H1 (cell line): Measurements from ENCODE around the gene ZNF14. TPM values are rescaled to one million over a fixed set of nuclear protein-coding genes. Genes with fewer than 3 reads are reported as not detected.
"Not testable (repeated sequence)": the region's sequence is repeated elsewhere in the genome, so short reads cannot be mapped to it uniquely, and the experiment has no call there.

Experiments
- CTCF ChIA-PET: fragments of 300-600 bp; sonication (Branson Sonifier 250); formaldehyde crosslinking; loops from one replicate; lab custom pipeline; 2021; ENCODE audit not compliant: partially characterized antibody; lab: Charles Lee
- POLR2A ChIA-PET: fragments of 300-600 bp; sonication (Branson Sonifier 250); formaldehyde crosslinking; loops from one replicate; lab custom pipeline; 2021; ENCODE audit warnings: inconsistent platforms; ENCODE audit not compliant: partially characterized antibody; lab: Charles Lee
- DNase-seq, 2 experiments: peaks; one replicate each; pipeline versions ENCODE4 v3.0.0 to v3.0.0-alpha.2; 2010 to 2022; ENCODE audit warnings: low spot score in 2 of 2, low read depth in 1 of 2, mixed read lengths in 1 of 2
- FAIRE-seq: peaks from 2 replicates; lab custom pipeline; 2011; peaks lifted over from hg19 to GRCh38; lab: Jason Lieb, UNC
- H2AFZ ChIP-seq: 2 replicates; pipeline ENCODE4 v1.8.1; 2012; ENCODE audit warnings: low read length, inconsistent platforms
- H2AK5ac ChIP-seq: 2 replicates; pipeline ENCODE4 v1.6.1; 2013; ENCODE audit warnings: low read depth, low read length
- H2BK120ac ChIP-seq: replicated peaks from 2 replicates; pipeline ENCODE3; 2013; ENCODE audit warnings: low read depth, low read length, inconsistent platforms
- H2BK12ac ChIP-seq: 2 replicates; pipeline ENCODE4 v1.6.1; 2013; ENCODE audit warnings: low read depth, low read length
- H2BK15ac ChIP-seq: 2 replicates; pipeline ENCODE4 v1.6.1; 2013; ENCODE audit warnings: low read length
- H2BK20ac ChIP-seq: 2 replicates; pipeline ENCODE4 v1.6.1; 2013; ENCODE audit warnings: low read length
- H2BK5ac ChIP-seq: 2 replicates; pipeline ENCODE4 v1.6.1; 2013; ENCODE audit warnings: low read depth, low read length
- H3K14ac ChIP-seq: 2 replicates; pipeline ENCODE4 v1.6.1; 2013; ENCODE audit warnings: inconsistent platforms; ENCODE audit not compliant: insufficient read length
- H3K18ac ChIP-seq: 2 replicates; pipeline ENCODE4 v1.6.1; 2013; ENCODE audit warnings: low read length; ENCODE audit errors: extremely low read depth
- H3K23ac ChIP-seq: 2 replicates; pipeline ENCODE4 v1.6.1; 2013; ENCODE audit warnings: inconsistent platforms; ENCODE audit not compliant: insufficient read length
- H3K23me2 ChIP-seq: 2 replicates; pipeline ENCODE4 v1.6.1; 2013; ENCODE audit warnings: low read depth, low read length
- H3K27ac ChIP-seq: 2 replicates; pipeline ENCODE4 v1.6.1; 2011; ENCODE audit warnings: low read depth, low read length, inconsistent platforms
- H3K27me3 ChIP-seq, 4 experiments: replicated peaks in 1 of 4; 1 replicate in 1 of 4; 2 replicates in 3 of 4; pipeline versions ENCODE4 v1.6.1 to v1.8.1; 2011 to 2013; ENCODE audit warnings: low read length in 3 of 4, mild to moderate bottlenecking in 3 of 4, inconsistent platforms in 2 of 4, mixed read lengths in 2 of 4, moderate library complexity in 1 of 4; ENCODE audit not compliant: control insufficient read depth in 3 of 4, insufficient read depth in 3 of 4; ENCODE audit errors: extremely low read depth in 1 of 4
- H3K36me3 ChIP-seq, 4 experiments: 2 replicates each; pipeline versions ENCODE4 v1.6.1 to v1.8.1; 2011 to 2013; ENCODE audit warnings: mild to moderate bottlenecking in 4 of 4, low read length in 3 of 4, moderate library complexity in 2 of 4, control low read depth in 1 of 4, inconsistent platforms in 1 of 4; ENCODE audit not compliant: insufficient read depth in 4 of 4, control insufficient read depth in 2 of 4
- H3K4ac ChIP-seq: replicated peaks from 2 replicates; pipeline ENCODE3; 2013; ENCODE audit warnings: low read length, low read depth, mixed read lengths, inconsistent platforms; ENCODE audit not compliant: insufficient read length
- H3K4me1 ChIP-seq, 4 experiments: replicated peaks in 1 of 4; 1 replicate in 1 of 4; 2 replicates in 3 of 4; pipeline versions ENCODE4 v1.6.1 to v1.8.1; 2011 to 2013; ENCODE audit warnings: low read length in 3 of 4, inconsistent platforms in 2 of 4, mixed read lengths in 1 of 4; ENCODE audit not compliant: insufficient read depth in 4 of 4, control insufficient read depth in 3 of 4
- H3K4me2 ChIP-seq, 2 experiments: 2 replicates each; pipeline versions ENCODE4 v1.6.1 to v1.8.1; 2011 to 2013; ENCODE audit warnings: low read depth in 2 of 2, low read length in 2 of 2, control low read depth in 1 of 2, inconsistent platforms in 1 of 2, mild to moderate bottlenecking in 1 of 2; ENCODE audit not compliant: insufficient read depth in 1 of 2
- H3K4me3 ChIP-seq, 4 experiments: fragments of 200-600, 300-600 bp in 1 of 4; sonication (generic), shearing (Covaris generic), sonication (Bioruptor Twin) in 1 of 4; 2 replicates each; pipeline versions ENCODE4 v1.5.1 to v1.8.1; 2011 to 2016; ENCODE audit warnings: low read length in 4 of 4, low read depth in 3 of 4, control low read depth in 2 of 4, inconsistent platforms in 2 of 4, mild to moderate bottlenecking in 2 of 4, mixed read lengths in 1 of 4, moderate library complexity in 1 of 4; ENCODE audit not compliant: insufficient read depth in 2 of 4; ENCODE audit errors: extremely low read depth in 1 of 4
- H3K56ac ChIP-seq: replicated peaks from 2 replicates; pipeline ENCODE3; 2013; ENCODE audit warnings: low read depth, mild to moderate bottlenecking, mixed read lengths, low read length, inconsistent platforms; ENCODE audit not compliant: insufficient read length
- H3K79me1 ChIP-seq: 2 replicates; pipeline ENCODE4 v1.6.1; 2013; ENCODE audit warnings: low read depth, low read length, control low read depth
- H3K79me2 ChIP-seq, 2 experiments: 2 replicates each; pipeline versions ENCODE4 v1.6.1 to v1.8.1; 2012 to 2013; ENCODE audit warnings: low read length in 2 of 2, mild to moderate bottlenecking in 2 of 2, inconsistent platforms in 1 of 2; ENCODE audit not compliant: insufficient read depth in 2 of 2, control insufficient read depth in 1 of 2
- H3K9ac ChIP-seq, 4 experiments: replicated peaks in 1 of 4; 1 replicate in 1 of 4; 2 replicates in 3 of 4; pipeline versions ENCODE4 v1.6.1 to v1.8.1; 2011 to 2013; ENCODE audit warnings: low read depth in 3 of 4, low read length in 3 of 4, control low read depth in 2 of 4, mild to moderate bottlenecking in 2 of 4, moderate library complexity in 2 of 4, inconsistent platforms in 1 of 4; ENCODE audit errors: extremely low read depth in 1 of 4
- H3K9me3 ChIP-seq, 2 experiments: 2 replicates each; pipeline versions ENCODE4 v1.6.1 to v1.8.1; 2012 to 2013; ENCODE audit warnings: mild to moderate bottlenecking in 2 of 2, moderate library complexity in 2 of 2, control low read depth in 1 of 2, inconsistent platforms in 1 of 2, low read depth in 1 of 2, low read length in 1 of 2, mixed read lengths in 1 of 2; ENCODE audit not compliant: insufficient read depth in 2 of 2
- H4K20me1 ChIP-seq, 2 experiments: replicated peaks in 1 of 2; 2 replicates each; pipeline versions ENCODE3 to v1.8.1; 2011 to 2013; ENCODE audit warnings: inconsistent platforms in 2 of 2, low read length in 2 of 2, mild to moderate bottlenecking in 1 of 2; ENCODE audit not compliant: insufficient read depth in 2 of 2, control insufficient read depth in 1 of 2
- H4K5ac ChIP-seq: 2 replicates; pipeline ENCODE4 v1.6.1; 2013; ENCODE audit warnings: low read length, low read depth, mixed read lengths, inconsistent platforms; ENCODE audit not compliant: insufficient read length
- H4K8ac ChIP-seq: 2 replicates; pipeline ENCODE4 v1.8.0; 2013; ENCODE audit warnings: mild to moderate bottlenecking, moderate library complexity, low read length, inconsistent platforms; ENCODE audit not compliant: insufficient read depth; ENCODE audit errors: extremely low read depth
- H4K91ac ChIP-seq: replicated peaks from 2 replicates; pipeline ENCODE3; 2013; ENCODE audit warnings: low read length, mixed read lengths, inconsistent platforms; ENCODE audit not compliant: insufficient read length
- CTBP2 ChIP-seq: IDR thresholded peaks from 2 replicates; pipeline ENCODE4 v1.7.0; 2011; ENCODE audit warnings: borderline replicate concordance, mild to moderate bottlenecking, moderate library complexity, mixed read lengths, low read length; ENCODE audit not compliant: insufficient read depth, insufficient read length
- NANOG ChIP-seq: IDR thresholded peaks from 2 replicates; pipeline ENCODE4 v1.6.1; 2011; ENCODE audit warnings: low read length, low read depth, mild to moderate bottlenecking, inconsistent platforms; ENCODE audit not compliant: insufficient read depth, poor library complexity, severe bottlenecking
- RNF2 ChIP-seq: fragments of 200-900, 300-1000 bp; sonication (generic); IDR thresholded peaks from 2 replicates; pipeline ENCODE4 v1.7.1; 2016; ENCODE audit warnings: borderline replicate concordance, low read depth, mild to moderate bottlenecking, antibody characterized with exemption, low read length; ENCODE audit not compliant: poor library complexity, severe bottlenecking; ENCODE audit errors: missing control alignments
- WGBS, 2 experiments: shearing (Covaris generic) in 1 of 2; methylation state at CpG; one replicate each; pipeline versions ENCODE4 v1.1.6 to v1.1.7; 2013 to 2015; ENCODE audit warnings: low lambda C conversion rate in 2 of 2, mixed read lengths in 2 of 2, inconsistent platforms in 1 of 2, low coverage in 1 of 2, missing lambda C conversion rate in 1 of 2; ENCODE audit not compliant: insufficient replicate concordance in 2 of 2, insufficient coverage in 1 of 2, insufficient read length in 1 of 2; ENCODE audit errors: extremely low coverage in 1 of 2, missing lambda C conversion rate in 1 of 2; 5-methylcytosine and 5-hydroxymethylcytosine counted together
- polyA plus RNA-seq, 7 experiments: library from polyadenylated mRNA; depleted of rRNA in 3 of 7; stranded (reverse) in 5 of 7; unstranded in 2 of 7; fragments of >200 nt in 5 of 7; fragments of 200-250 nt in 2 of 7; gene quantifications; 1 replicate in 5 of 7; 2 replicates in 1 of 7; 4 replicates in 1 of 7; pipeline versions ENCODE4 v1.2.1 to v1.2.3, GENCODE V29; 2011 to 2013; ENCODE audit warnings: missing spikeins in 2 of 7, mixed read lengths in 2 of 7
- total RNA-seq: library from RNA; stranded (reverse); fragmentation: NEBNext Ultra II Directional; extraction: Animal tissue kit (Norgen Biotek cat#: 25700); gene quantifications from 2 replicates; pipeline ENCODE4 v1.2.1, GENCODE V29; 2021

Gene ZNF14
- total and polyA plus RNA-seq, 2 of the 8 experiments (the other 6 are each of a cell fraction or from before 2014, with no cell fraction given), result 1.00 to 7.4 TPM

- TF ChIP-seq CTBP2 (no peak), NANOG (no peak), RNF2 (no peak)
Measured at GRCh38 chr19:19774354-19775033, 41.6 kb upstream of the ZNF14 start (continued).

DNA sequence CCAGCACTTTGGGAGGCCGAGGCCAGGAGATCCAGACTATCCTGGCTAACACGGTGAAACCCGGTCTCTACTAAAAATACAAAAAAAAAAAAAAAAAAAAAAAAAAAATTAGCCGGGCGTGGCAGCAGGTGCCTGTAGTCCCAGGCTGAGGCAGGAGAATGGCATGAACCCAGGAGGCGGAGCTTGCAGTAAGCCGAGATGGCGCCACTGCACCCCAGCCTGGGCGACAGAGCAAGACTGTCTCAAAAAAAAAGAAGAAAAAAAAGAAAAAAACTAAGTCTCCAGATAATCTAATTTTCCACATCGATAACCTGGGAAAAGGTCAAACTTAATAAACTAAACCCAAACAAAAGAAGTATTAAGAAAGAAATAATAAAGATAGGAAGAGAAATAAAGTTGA, 39.1 kb upstream of the ZNF14 start:
- not testable (repeated sequence) for H3K23me2 ChIP-seq, H3K18ac ChIP-seq, H3K56ac ChIP-seq, H4K20me1 ChIP-seq, H3K79me1 ChIP-seq, H4K91ac ChIP-seq, DNase-seq, H2AFZ ChIP-seq, H3K14ac ChIP-seq, H3K4me3 ChIP-seq, H4K5ac ChIP-seq, H3K4ac ChIP-seq, H3K4me2 ChIP-seq, H2BK120ac ChIP-seq, H3K27me3 ChIP-seq, H3K79me2 ChIP-seq, H2BK12ac ChIP-seq, H3K9me3 ChIP-seq, FAIRE-seq, H4K8ac ChIP-seq, H2BK20ac ChIP-seq, H3K4me1 ChIP-seq, H3K23ac ChIP-seq, H3K9ac ChIP-seq, H2AK5ac ChIP-seq, H2BK5ac ChIP-seq, H2BK15ac ChIP-seq, H3K36me3 ChIP-seq, H3K27ac ChIP-seq
- 69% methylated on average over 10 of the region's 10 CpGs; no CpG with 5 or more reads in 1 of the 2 experiments for WGBS, 2 experiments
- CTCF ChIA-PET, result interaction anchor here (0.7 to 1.2 kb wide), 4 partner anchors 10 to 466 kb away, joined by 3 read pairs; no protein-coding TSS in a partner anchor
- POLR2A ChIA-PET, result interaction anchor here (0.8 kb wide), 1 partner anchor 89 kb away, joined by 4 read pairs; no protein-coding TSS in a partner anchor
